Lung (tissue), 12 donors: Measurements from ENCODE around the gene ISCA1. TPM values are rescaled to one million over a fixed set of nuclear protein-coding genes. Genes with fewer than 3 reads are reported as not detected.

Experiments used
- ATAC-seq: fragments of 200-7000 bp; cut with Tn5 transposase; one replicate; pipeline ENCODE4 v1.9.1; 2020; ENCODE audit warnings: moderate number of reproducible peaks; ENCODE audit not compliant: insufficient read depth, low FRiP score
- DNase-seq, 3 donors: peaks; one replicate each; pipeline ENCODE4 v3.0.0-alpha.2; 2013 to 2017
- H3K27ac ChIP-seq, 2 donors: one replicate each; pipeline ENCODE4 v1.5.1; 2013; ENCODE audit warnings: mild to moderate bottlenecking in 2 of 2, moderate library complexity in 2 of 2, control low read depth in 1 of 2, inconsistent platforms in 1 of 2, low read depth in 1 of 2, low read length in 1 of 2
- H3K27me3 ChIP-seq, 3 donors: one replicate each; pipeline ENCODE4 v1.5.1; 2013; ENCODE audit warnings: low read length in 2 of 3; ENCODE audit not compliant: control insufficient read depth in 3 of 3, insufficient read depth in 3 of 3
- H3K36me3 ChIP-seq, 4 donors: one replicate each; pipeline ENCODE4 v1.5.1; 2013; ENCODE audit warnings: low read length in 4 of 4, mild to moderate bottlenecking in 1 of 4, moderate library complexity in 1 of 4; ENCODE audit not compliant: control insufficient read depth in 4 of 4, insufficient read depth in 4 of 4
- H3K4me1 ChIP-seq, 5 donors: one replicate each; pipeline ENCODE4 v1.5.1; 2013; ENCODE audit warnings: low read length in 5 of 5, mild to moderate bottlenecking in 2 of 5, moderate library complexity in 1 of 5; ENCODE audit not compliant: control insufficient read depth in 5 of 5, insufficient read depth in 5 of 5
- H3K4me3 ChIP-seq: one replicate; pipeline ENCODE4 v1.5.1; 2013; ENCODE audit warnings: mild to moderate bottlenecking, control low read depth, moderate library complexity
- H3K9ac ChIP-seq, 2 donors: one replicate each; pipeline ENCODE4 v1.5.1; 2013; ENCODE audit warnings: low read length in 2 of 2, control low read depth in 1 of 2; ENCODE audit not compliant: insufficient read depth in 1 of 2
- H3K9me3 ChIP-seq, 4 donors: one replicate each; pipeline ENCODE4 v1.5.1; 2013; ENCODE audit warnings: low read length in 3 of 4, mild to moderate bottlenecking in 1 of 4, moderate library complexity in 1 of 4; ENCODE audit not compliant: control insufficient read depth in 4 of 4, insufficient read depth in 3 of 4
- WGBS, 2 donors: extraction: QIAGEN DNeasy Blood & Tissue Kit; methylation state at CpG; one replicate each; pipeline ENCODE4 v1.1.7; 2013; 5-methylcytosine and 5-hydroxymethylcytosine counted together
- polyA plus RNA-seq, 2 donors: library from polyadenylated mRNA; stranded (reverse); fragments of 200-250 nt; gene quantifications; one replicate each; pipeline ENCODE4 v1.2.1, GENCODE V29; 2013
- total RNA-seq, 2 donors: library from RNA; depleted of rRNA in 1 of 2; stranded (reverse); fragments of >200 nt in 1 of 2; gene quantifications; one replicate each; pipeline ENCODE4 v1.2.1, GENCODE V29; 2014 to 2021
- TF ChIP-seq, protein P1 (sequence below): IDR thresholded peaks from 2 replicates; pipeline ENCODE4 v1.5.1; 2012; ENCODE audit warnings: mild to moderate bottlenecking; ENCODE audit errors: control extremely low read depth, extremely low read depth
- donor health status: control.
- donor health status: control.
- donor health status: Bipolar disorder and iron deficiency.
- donor health status: healthy.
- donor health status: DM: yes; HTN: yes; CAD: no.

Gene ISCA1
- total and polyA plus RNA-seq, 4 donors, result 18.5 to 45.5 (median 20.7) TPM

GRCh38 chr9:86285261-86285660 is 2.9 kb upstream of the ISCA1 start:
- DNase-seq, result peak; percentile 13 to 63 (median 59)
- Histone ChIP-seq H3K4me1 (peaks cover 0 to 29% (median 7%) of the 10 kb centered on the region in 5 donors), H3K27me3 (no peaks in the 10 kb centered on the region), H3K27ac (no peak overlapping the region), H3K9ac (no peak overlapping the region), H3K4me3 (no peak overlapping the region), H3K9me3 (no peaks in the 10 kb centered on the region), H3K36me3 (peaks cover 1 to 12% (median 8%) of the 10 kb centered on the region in 4 donors)
- 19 to 50% methylated on average over 2 of the region's 2 CpGs for WGBS, 2 donors
- no peak for ATAC-seq
- TF ChIP-seq, protein P1, sequence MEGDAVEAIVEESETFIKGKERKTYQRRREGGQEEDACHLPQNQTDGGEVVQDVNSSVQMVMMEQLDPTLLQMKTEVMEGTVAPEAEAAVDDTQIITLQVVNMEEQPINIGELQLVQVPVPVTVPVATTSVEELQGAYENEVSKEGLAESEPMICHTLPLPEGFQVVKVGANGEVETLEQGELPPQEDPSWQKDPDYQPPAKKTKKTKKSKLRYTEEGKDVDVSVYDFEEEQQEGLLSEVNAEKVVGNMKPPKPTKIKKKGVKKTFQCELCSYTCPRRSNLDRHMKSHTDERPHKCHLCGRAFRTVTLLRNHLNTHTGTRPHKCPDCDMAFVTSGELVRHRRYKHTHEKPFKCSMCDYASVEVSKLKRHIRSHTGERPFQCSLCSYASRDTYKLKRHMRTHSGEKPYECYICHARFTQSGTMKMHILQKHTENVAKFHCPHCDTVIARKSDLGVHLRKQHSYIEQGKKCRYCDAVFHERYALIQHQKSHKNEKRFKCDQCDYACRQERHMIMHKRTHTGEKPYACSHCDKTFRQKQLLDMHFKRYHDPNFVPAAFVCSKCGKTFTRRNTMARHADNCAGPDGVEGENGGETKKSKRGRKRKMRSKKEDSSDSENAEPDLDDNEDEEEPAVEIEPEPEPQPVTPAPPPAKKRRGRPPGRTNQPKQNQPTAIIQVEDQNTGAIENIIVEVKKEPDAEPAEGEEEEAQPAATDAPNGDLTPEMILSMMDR, result no peak

- DNase-seq (no peak), ATAC-seq (peak; percentile 48)
- no peaks in the 10 kb centered on the region for H3K9me3 ChIP-seq
- H3K27me3 ChIP-seq, result no peaks in the 10 kb centered on the region
- TF ChIP-seq, protein P1, result no peak
- H3K9ac ChIP-seq, result peak overlapping the region; percentile 67 to 75
- peak overlapping the region; percentile 90 for H3K4me3 ChIP-seq
- peak overlapping the region; percentile 97 to 98 for H3K27ac ChIP-seq
- H3K4me1 ChIP-seq, result peaks cover 6 to 32% (median 8%) of the 10 kb centered on the region in 5 donors
- peaks cover 1 to 9% (median 4%) of the 10 kb centered on the region in 4 donors for H3K36me3 ChIP-seq
- WGBS, 2 donors, result 15 to 20% methylated on average over 12 of the region's 12 CpGs
These were observed 719 bp upstream of the ISCA1 start for GRCh38 chr9:86282979-86283535.

DNA sequence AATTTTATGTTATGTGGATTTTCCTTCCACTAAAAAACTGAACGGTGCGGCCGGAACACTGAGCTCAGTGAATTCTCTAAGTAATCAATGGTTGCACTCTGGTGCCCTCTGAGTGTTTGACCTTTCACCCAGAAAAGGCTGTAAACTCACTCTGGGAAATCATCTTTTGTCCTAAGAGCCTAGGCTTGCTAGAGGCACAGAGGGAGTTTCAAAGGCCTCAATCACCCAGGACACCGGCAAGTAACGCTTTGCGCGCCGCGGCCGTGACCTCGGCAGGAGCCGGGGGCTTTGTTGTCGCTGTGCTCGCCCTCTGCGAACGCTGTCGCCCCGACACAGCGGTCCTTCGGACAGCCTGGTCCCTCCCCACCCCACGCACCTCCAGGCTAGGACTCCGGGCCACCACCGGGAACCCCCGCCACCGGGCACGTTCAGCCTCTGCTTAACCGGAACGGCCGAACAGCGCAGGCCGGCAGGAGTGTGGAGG is 703 bp downstream of the ISCA1 start:
- peak overlapping the region; percentile 85 to 94 for H3K9ac ChIP-seq
- H3K36me3 ChIP-seq, result peaks cover 0 to 3% (median 0%) of the 10 kb centered on the region in 4 donors
- peaks cover 6 to 32% (median 8%) of the 10 kb centered on the region in 5 donors for H3K4me1 ChIP-seq
- H3K27ac ChIP-seq, result peak overlapping the region; percentile 97 to 98
- ATAC-seq (no peak), DNase-seq (peak in 1 of 3 donors; percentile 40)
- peak overlapping the region; percentile 90 for H3K4me3 ChIP-seq
- 1 to 2% methylated on average over 31 of the region's 31 CpGs for WGBS, 2 donors
- H3K9me3 ChIP-seq, result no peaks in the 10 kb centered on the region
- no peaks in the 10 kb centered on the region for H3K27me3 ChIP-seq
- TF ChIP-seq, protein P1, result no peak

DNA sequence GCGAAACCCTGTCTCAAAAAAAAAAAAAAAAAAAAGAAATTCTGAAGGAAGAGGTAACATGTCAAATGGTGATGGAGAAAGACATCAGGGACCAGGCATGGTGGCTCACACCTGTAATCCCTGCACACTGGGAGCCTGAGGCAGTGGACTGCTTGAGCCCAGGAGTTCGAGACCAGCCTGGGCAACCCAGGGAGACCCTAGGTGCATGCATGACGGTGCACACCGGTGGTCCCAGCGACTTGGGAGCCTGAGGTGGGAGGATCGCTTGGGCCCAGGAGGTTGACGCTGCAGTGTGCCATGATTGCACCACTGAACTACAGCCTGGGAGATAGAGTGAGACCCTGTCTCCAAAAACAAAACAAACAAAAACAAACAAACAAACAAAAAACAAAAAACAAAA is 1.8 kb downstream of the ISCA1 start:
- DNase-seq (no peak), ATAC-seq (no peak)
- WGBS, 2 donors, result 94 to 95% methylated on average over 7 of the region's 7 CpGs
- H3K9me3 ChIP-seq, result no peaks in the 10 kb centered on the region
- TF ChIP-seq, protein P1, result no peak
- H3K4me3 ChIP-seq, result no peak overlapping the region
- no peak overlapping the region for H3K9ac ChIP-seq
- peaks cover 0 to 3% (median 1%) of the 10 kb centered on the region in 4 donors for H3K36me3 ChIP-seq
- H3K27ac ChIP-seq, result no peak overlapping the region
- H3K4me1 ChIP-seq, result peaks cover 6 to 29% (median 11%) of the 10 kb centered on the region in 5 donors
- H3K27me3 ChIP-seq, result no peaks in the 10 kb centered on the region
